ENCODE results near the gene CEL.

DNA sequence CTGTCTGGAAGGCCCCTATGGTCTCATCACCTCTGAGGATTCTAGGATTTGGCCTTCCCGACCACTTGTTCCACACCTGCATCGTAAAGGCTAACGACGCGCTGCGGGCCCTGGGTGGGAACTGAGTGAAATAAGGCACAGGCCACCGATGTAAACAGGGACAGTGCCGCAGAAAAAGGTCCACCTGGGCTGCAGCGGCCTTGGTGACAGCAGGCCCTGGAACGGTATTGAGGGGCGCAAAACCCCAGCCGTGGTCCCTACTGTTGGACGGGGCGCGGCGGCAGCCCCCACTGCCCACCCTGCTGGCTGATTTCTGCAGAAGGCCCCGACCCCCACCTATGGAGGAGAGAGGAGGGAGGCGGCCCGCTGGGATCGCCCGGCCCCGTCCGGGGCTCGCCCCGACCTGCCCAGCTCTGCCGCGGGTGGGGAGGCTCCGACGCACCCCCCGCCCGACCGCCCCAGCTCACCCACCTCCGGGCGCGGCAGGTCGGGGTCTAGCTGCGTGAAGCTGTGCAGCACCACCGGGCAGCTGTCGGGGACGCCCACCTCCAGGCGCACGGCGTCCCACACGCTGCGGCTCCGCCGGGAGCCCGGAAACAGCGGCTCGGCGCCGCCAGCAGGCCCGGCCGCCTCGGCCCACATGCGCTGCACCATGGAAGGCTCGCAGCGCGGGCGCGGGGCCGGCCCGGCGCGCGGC lies 58.9 kb downstream of the CEL start:
- TF ChIP-seq CTCF (IDR thresholded peaks at IDR 0.05) (no peak), POLR2A (IDR thresholded peaks at IDR 0.05) (no peak)

Measured in testis (tissue), 2 donors.